GM18907 (cell line): Measurements from ENCODE around the gene GABRG3.

ENCODE experiments used
- ATAC-seq: cut with Tn5 transposase; IDR thresholded peaks from one replicate; pipeline ENCODE4 v1.9.1; 2021; ENCODE audit warnings: mild to moderate bottlenecking, moderate library complexity; ENCODE audit not compliant: unreplicated experiment

GABRG3 gene

GRCh38 chr15:27094235-27094634 lies 123.3 kb downstream of the GABRG3 start:
- ATAC-seq: no peak

GRCh38 chr15:27095886-27096624 lies 125.1 kb downstream of the GABRG3 start:
- ATAC-seq: no peak

- no peak for ATAC-seq
Measured at GRCh38 chr15:27097506-27097905, 126.5 kb downstream of the GABRG3 start.

GRCh38 chr15:27101982-27102381 lies 131.0 kb downstream of the GABRG3 start:
- no peak for ATAC-seq

DNA sequence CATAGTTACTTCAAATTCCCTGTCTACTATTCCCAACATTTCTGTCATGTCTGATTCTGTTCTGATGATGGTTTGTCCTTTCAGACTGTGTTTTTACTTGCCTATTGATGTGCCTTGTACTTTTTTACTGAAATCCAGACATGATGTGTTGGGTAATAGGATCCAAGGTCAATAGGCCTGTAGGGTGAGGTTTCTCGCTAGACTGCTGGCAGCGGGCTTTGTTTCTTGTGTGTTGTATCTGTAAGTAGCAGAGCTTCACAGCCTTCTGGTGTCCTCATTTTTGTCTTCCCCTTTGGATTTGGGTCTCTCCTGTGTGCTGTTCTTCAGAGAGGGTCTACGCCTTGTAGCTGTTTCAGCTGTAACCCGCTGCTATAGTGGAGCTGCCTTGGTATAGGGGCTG lies 140.3 kb downstream of the GABRG3 start:
- ATAC-seq: no peak

GRCh38 chr15:27114473-27114872 lies 143.5 kb downstream of the GABRG3 start:
- no peak for ATAC-seq

DNA sequence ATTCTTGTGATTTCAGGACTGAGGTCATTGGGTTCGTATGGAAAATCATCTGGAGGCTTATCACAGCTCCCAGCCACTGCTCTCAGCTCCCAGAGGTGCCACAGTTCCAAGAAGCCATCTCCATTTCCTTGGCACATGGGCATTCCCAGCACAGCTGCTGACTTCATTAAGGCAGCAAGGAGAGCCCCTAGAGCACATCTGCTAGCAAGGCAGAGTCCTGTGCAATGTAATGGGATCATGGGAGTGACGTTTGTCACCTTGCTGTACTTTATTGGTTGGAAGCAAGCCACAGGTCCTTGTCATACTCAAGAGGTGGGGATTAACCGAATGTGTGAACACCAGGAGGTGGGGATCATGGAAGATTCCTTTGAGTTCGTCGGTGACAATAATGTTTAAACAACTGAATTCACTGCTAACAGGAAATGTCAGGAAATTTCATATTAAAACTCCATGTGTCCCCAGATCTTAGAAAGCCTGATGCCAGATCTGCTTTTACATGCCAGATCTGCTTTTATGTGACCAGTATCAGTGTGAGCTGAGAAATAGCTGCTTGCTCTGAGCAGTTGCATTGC lies 148.8 kb downstream of the GABRG3 start:
- ATAC-seq: no peak

- ATAC-seq: no peak
Measured at GRCh38 chr15:27121672-27122071, 150.7 kb downstream of the GABRG3 start.

- no peak for ATAC-seq
Measured at GRCh38 chr15:27123291-27123690, 152.3 kb downstream of the GABRG3 start.

DNA sequence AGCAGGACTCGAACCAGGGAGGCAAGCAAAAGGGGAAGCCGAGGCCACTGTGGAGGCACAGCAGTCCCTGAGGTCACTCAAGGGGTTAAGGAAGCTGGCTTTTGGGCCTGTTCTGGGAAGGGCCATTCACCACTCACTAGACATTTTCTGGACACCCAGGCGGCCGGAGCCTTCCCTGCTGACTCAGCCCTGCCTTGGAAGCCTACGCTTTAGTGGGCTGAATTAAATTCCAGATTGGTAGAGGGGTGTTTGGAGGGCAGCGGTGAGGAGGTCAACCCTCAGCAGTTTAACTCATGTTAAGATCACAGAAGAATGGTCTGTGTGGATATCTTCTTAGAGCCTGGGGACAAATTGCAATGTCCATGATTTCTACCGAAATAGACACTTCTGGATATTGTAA lies 152.8 kb downstream of the GABRG3 start:
- ATAC-seq: no peak

- no peak for ATAC-seq
Measured at GRCh38 chr15:27124287-27124871, 153.4 kb downstream of the GABRG3 start.

DNA sequence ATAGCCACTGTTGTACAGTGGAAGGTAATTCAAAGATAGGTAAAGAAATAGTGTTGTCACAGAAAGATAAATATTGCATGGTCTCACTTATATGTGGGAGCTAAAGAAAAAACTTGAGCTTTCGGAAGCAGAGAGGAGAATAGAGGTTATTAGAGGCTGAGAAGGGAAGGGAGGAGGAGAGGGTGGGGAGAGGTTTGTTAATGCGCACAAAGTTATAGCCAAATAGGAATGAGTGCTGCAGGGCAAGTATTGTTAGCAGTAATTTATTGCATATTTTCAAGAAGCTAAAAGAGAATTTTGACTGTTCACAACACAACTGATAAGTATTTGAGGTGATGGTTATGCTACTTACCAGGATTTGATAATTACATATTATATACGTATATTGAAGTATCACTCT lies 154.2 kb downstream of the GABRG3 start:
- no peak for ATAC-seq

DNA sequence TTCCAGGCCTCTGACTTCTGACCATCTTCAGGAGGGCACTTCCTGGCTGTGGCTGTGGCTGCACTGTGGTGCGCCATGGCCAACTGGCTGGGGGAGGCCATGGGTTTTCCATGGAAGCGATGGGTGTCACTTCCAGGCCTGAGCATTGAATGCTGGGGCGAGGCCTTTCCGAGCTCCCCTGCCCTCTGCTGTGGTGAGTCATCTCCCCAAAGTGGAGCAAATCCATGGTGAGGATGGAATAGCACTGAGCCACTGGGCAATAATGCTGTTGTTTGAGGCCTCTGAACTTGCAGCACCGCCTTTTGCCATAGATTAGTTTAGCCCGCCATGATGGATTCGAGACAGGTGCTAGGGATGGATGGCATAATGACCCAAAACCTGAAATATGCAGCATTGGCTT lies 155.5 kb downstream of the GABRG3 start:
- no peak for ATAC-seq

DNA sequence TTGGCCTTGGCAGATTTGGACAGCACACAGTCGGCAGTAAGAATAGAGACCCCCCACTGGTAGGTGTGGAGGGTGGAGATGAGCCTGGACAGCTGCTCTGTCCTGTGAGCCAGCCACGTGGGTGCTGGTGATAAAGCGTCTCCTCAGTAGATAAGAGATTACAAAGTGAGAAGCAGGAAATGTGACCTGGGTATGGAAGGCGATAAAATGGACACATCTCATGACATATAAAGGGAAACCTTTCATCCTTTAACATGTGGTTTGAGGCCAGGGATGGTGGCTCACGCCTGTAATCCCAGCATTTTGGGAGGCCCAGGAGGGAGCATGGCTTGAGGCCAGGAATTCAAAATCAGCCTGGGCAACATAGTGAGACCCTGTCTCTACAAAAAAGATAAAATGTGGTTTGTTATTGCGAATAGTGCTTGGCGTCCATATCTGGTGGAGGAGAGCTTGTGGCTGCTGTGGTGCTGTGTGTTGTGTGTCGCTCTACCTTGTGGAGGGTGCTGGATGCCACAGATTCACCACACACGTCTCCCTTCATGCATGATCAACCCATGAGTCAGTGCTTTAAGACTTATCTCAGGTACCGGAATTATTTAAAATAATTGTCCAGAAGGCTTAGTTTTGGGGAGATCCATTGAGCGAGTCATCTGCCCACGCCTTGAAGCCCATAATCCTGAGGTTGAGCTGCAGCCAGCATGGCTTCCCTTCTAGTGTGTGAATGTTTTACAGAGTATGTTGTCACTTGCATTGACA lies 157.0 kb downstream of the GABRG3 start:
- no peak for ATAC-seq

DNA sequence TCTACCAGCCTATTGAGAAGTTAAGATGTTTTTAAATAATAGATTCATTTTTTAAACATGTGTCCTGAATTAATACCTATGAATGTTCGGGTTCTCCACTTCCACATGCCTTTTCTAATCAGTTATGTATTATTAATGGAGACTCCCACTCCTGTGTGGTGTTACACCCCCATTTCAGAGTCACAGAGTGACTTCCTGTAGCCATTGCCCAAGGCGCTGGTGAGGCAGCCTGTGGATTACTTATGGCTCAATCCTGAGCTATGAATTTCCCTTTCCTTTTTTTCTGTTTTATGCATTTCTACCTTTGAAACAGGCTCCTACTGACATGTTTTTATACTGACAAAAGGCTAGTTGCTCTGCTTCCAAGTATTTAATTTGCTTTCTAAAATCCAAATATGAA lies 162.3 kb downstream of the GABRG3 start:
- ATAC-seq: no peak

- no peak for ATAC-seq
Measured at GRCh38 chr15:27134481-27134880, 163.5 kb downstream of the GABRG3 start.

GRCh38 chr15:27135151-27135550 lies 164.2 kb downstream of the GABRG3 start:
- ATAC-seq: no peak

- ATAC-seq: no peak
Measured at GRCh38 chr15:27137127-27137526, 166.1 kb downstream of the GABRG3 start.

GRCh38 chr15:27165590-27165989 lies 194.6 kb downstream of the GABRG3 start:
- ATAC-seq: no peak

GRCh38 chr15:27166917-27167316 lies 195.9 kb downstream of the GABRG3 start:
- ATAC-seq: no peak

- ATAC-seq: no peak
Measured at GRCh38 chr15:27167738-27168137, 196.8 kb downstream of the GABRG3 start.

GRCh38 chr15:27170851-27171250 lies 199.9 kb downstream of the GABRG3 start:
- ATAC-seq: no peak
